HL-60/S4 (cell line): ENCODE measurements around the gene PAX2.

ENCODE experiments used
- in situ Hi-C: fragments of 300-500 bp; cut with MboI; formaldehyde crosslinking; loops from 2 replicates; pipeline ENCODE4 v1.14.3; 2022; ENCODE audit warnings: low sequenced_read_pairs

Gene PAX2

GRCh38 chr10:100782461-100783244, 37.3 kb downstream of the PAX2 start:
- in situ Hi-C loops = no loop called here

- in situ Hi-C loops = no loop called here
Observed at GRCh38 chr10:100784126-100784525, 38.7 kb downstream of the PAX2 start.

- in situ Hi-C loops = no loop called here
Observed at GRCh38 chr10:100786591-100786990, 41.2 kb downstream of the PAX2 start.

GRCh38 chr10:100788002-100788903, 42.9 kb downstream of the PAX2 start:
- in situ Hi-C loops = no loop called here

GRCh38 chr10:100790761-100791208, 45.4 kb downstream of the PAX2 start:
- in situ Hi-C loops = no loop called here

GRCh38 chr10:100791369-100792058, 46.1 kb downstream of the PAX2 start:
- in situ Hi-C loops = no loop called here

- in situ Hi-C loops = no loop called here
Observed at GRCh38 chr10:100792574-100792973, 47.2 kb downstream of the PAX2 start.

GRCh38 chr10:100793055-100793454, 47.7 kb downstream of the PAX2 start:
- in situ Hi-C loops = no loop called here

GRCh38 chr10:100799881-100800280, 54.5 kb downstream of the PAX2 start:
- in situ Hi-C loops = no loop called here

- in situ Hi-C loops = no loop called here
Observed at GRCh38 chr10:100800931-100801330, 55.5 kb downstream of the PAX2 start.

- in situ Hi-C loops = no loop called here
Observed at GRCh38 chr10:100802196-100802595, 56.8 kb downstream of the PAX2 start.

GRCh38 chr10:100802607-100803006, 57.2 kb downstream of the PAX2 start:
- in situ Hi-C loops = no loop called here

- in situ Hi-C loops = no loop called here
Observed at GRCh38 chr10:100803492-100803891, 58.1 kb downstream of the PAX2 start.

GRCh38 chr10:100803908-100804307, 58.5 kb downstream of the PAX2 start:
- in situ Hi-C loops = no loop called here

GRCh38 chr10:100805543-100806355, 60.4 kb downstream of the PAX2 start:
- in situ Hi-C loops = no loop called here

GRCh38 chr10:100806356-100806645, 60.9 kb downstream of the PAX2 start:
- in situ Hi-C loops = no loop called here

- in situ Hi-C loops = no loop called here
Observed at GRCh38 chr10:100807241-100807951, 62.0 kb downstream of the PAX2 start.

GRCh38 chr10:100808876-100809275, 63.5 kb downstream of the PAX2 start:
- in situ Hi-C loops = no loop called here

GRCh38 chr10:100810091-100810834, 64.9 kb downstream of the PAX2 start:
- in situ Hi-C loops = no loop called here

- in situ Hi-C loops = no loop called here
Observed at GRCh38 chr10:100810835-100811116, 65.4 kb downstream of the PAX2 start.
